Uterus (tissue), 4 donors: ENCODE results near the gene CCL23. TPM values are rescaled to one million over a fixed set of nuclear protein-coding genes. Genes with fewer than 3 reads are reported as not detected.

ENCODE experiments used
- DNase-seq, 2 donors: peaks; one replicate each; pipeline ENCODE4 v3.0.0-alpha.2; 2019 to 2020
- H3K27ac ChIP-seq, 2 donors: fragments of 200-600 bp; sonication (generic); 1 replicate in 1 of 2; 2 replicates in 1 of 2; pipeline ENCODE4 v1.5.1; 2016 to 2018
- H3K27me3 ChIP-seq, 2 donors: fragments of 200-600 bp; sonication (generic); one replicate each; pipeline ENCODE4 v1.5.1; 2018 to 2019; ENCODE audit warnings: control low read depth in 1 of 2
- H3K36me3 ChIP-seq, 2 donors: fragments of 200-600 bp; sonication (generic); one replicate each; pipeline ENCODE4 v1.5.1; 2019; ENCODE audit warnings: control low read depth in 1 of 2
- H3K4me1 ChIP-seq, 2 donors: fragments of 200-600 bp; sonication (generic); one replicate each; pipeline ENCODE4 v1.5.1; 2018 to 2019; ENCODE audit warnings: control low read depth in 1 of 2
- H3K4me3 ChIP-seq, 2 donors: fragments of 200-600 bp; sonication (generic); 1 replicate in 1 of 2; 2 replicates in 1 of 2; pipeline ENCODE4 v1.5.1; 2018 to 2019; ENCODE audit warnings: mild to moderate bottlenecking in 1 of 2
- H3K9me3 ChIP-seq, 2 donors: fragments of 200-600 bp; sonication (generic); one replicate each; pipeline ENCODE4 v1.5.1; 2019; ENCODE audit warnings: control low read depth in 1 of 2
- CTCF ChIP-seq, 4 experiments: fragments of 200-600 bp in 2 of 4; fragments of 450-650 bp in 2 of 4; sonication (generic) in 2 of 4; IDR thresholded peaks; one replicate each; pipeline ENCODE4 v1.5.1; 2016 to 2019; ENCODE audit warnings: antibody characterized with exemption in 4 of 4, mild to moderate bottlenecking in 2 of 4, moderate library complexity in 1 of 4
- POLR2A ChIP-seq, 2 donors: fragments of 450-650 bp; IDR thresholded peaks; one replicate each; pipeline ENCODE4 v1.6.1; 2016; ENCODE audit warnings: antibody characterized with exemption in 2 of 2, mild to moderate bottlenecking in 1 of 2, moderate library complexity in 1 of 2
- intact Hi-C: fragments of 100-400 bp; cut with DNase I; formaldehyde crosslinking; loops from one replicate; pipeline ENCODE4 v1.15.1; 2023; ENCODE audit warnings: low total_unique reads
- total RNA-seq, 4 donors: library from RNA; depleted of rRNA in 3 of 4; stranded (reverse); fragments of >200 nt in 3 of 4; gene quantifications; one replicate each; pipeline versions ENCODE4 v1.1.0 to v1.2.4, GENCODE V29; 2014 to 2023
- donor health status: DM: yes; HTN: yes; CAD: no.

Gene CCL23
- total RNA-seq, 4 donors from 2014 or later: 42.1 to 399 (median 131) TPM; not detected in 1

- H3K27me3 ChIP-seq: no peaks in the 10 kb centered on the region
- peak overlapping the region in 1 of 2 donors; percentile 27 for H3K27ac ChIP-seq
- H3K9me3 ChIP-seq: no peaks in the 10 kb centered on the region
- intact Hi-C loops: no loop called here
- H3K4me3 ChIP-seq: no peak overlapping the region
- no peaks in the 10 kb centered on the region for H3K36me3 ChIP-seq
- no peak for DNase-seq
- TF ChIP-seq CTCF (IDR thresholded peaks at IDR 0.05): no peak
- no peaks in the 10 kb centered on the region for H3K4me1 ChIP-seq
Measured at GRCh38 chr17:35972066-35972465, 45.7 kb downstream of the CCL23 start.

GRCh38 chr17:35969558-35970380 lies 48.0 kb downstream of the CCL23 start:
- Histone ChIP-seq H3K36me3 (no peaks in the 10 kb centered on the region), H3K4me1 (no peaks in the 10 kb centered on the region), H3K27ac (no peak overlapping the region), H3K4me3 (no peak overlapping the region), H3K9me3 (no peaks in the 10 kb centered on the region), H3K27me3 (no peaks in the 10 kb centered on the region)
- intact Hi-C loops: no loop called here
- TF ChIP-seq POLR2A (IDR thresholded peaks at IDR 0.05) (no peak), CTCF (IDR thresholded peaks at IDR 0.05) (peak; percentile 48 to 82 (median 64))
- DNase-seq: peak; percentile 33 to 70

GRCh38 chr17:35968520-35969054 lies 49.2 kb downstream of the CCL23 start:
- intact Hi-C loops: no loop called here
- Histone ChIP-seq H3K4me3 (no peak overlapping the region), H3K4me1 (no peaks in the 10 kb centered on the region), H3K27ac (no peak overlapping the region), H3K9me3 (no peaks in the 10 kb centered on the region), H3K36me3 (no peaks in the 10 kb centered on the region), H3K27me3 (no peaks in the 10 kb centered on the region)
- no peak for DNase-seq
- TF ChIP-seq CTCF (IDR thresholded peaks at IDR 0.05) (no peak), POLR2A (IDR thresholded peaks at IDR 0.05) (no peak)

- H3K9me3 ChIP-seq: no peaks in the 10 kb centered on the region
- no peaks in the 10 kb centered on the region for H3K27me3 ChIP-seq
- no peak overlapping the region for H3K4me3 ChIP-seq
- intact Hi-C loops: no loop called here
- no peaks in the 10 kb centered on the region for H3K4me1 ChIP-seq
- no peak overlapping the region for H3K27ac ChIP-seq
- TF ChIP-seq CTCF (IDR thresholded peaks at IDR 0.05) (no peak), POLR2A (IDR thresholded peaks at IDR 0.05) (no peak)
- no peaks in the 10 kb centered on the region for H3K36me3 ChIP-seq
- DNase-seq: no peak
Measured at GRCh38 chr17:35965272-35965671, 52.5 kb downstream of the CCL23 start.

- intact Hi-C loops: no loop called here
- H3K36me3 ChIP-seq: no peaks in the 10 kb centered on the region
- no peak overlapping the region for H3K27ac ChIP-seq
- no peaks in the 10 kb centered on the region for H3K9me3 ChIP-seq
- TF ChIP-seq CTCF (IDR thresholded peaks at IDR 0.05) (no peak), POLR2A (IDR thresholded peaks at IDR 0.05) (no peak)
- H3K4me1 ChIP-seq: no peaks in the 10 kb centered on the region
- DNase-seq: no peak
- H3K27me3 ChIP-seq: no peaks in the 10 kb centered on the region
- H3K4me3 ChIP-seq: no peak overlapping the region
Measured at GRCh38 chr17:35963663-35964062, 54.1 kb downstream of the CCL23 start.
